ENCODE results near the gene TIAM2.

DNA sequence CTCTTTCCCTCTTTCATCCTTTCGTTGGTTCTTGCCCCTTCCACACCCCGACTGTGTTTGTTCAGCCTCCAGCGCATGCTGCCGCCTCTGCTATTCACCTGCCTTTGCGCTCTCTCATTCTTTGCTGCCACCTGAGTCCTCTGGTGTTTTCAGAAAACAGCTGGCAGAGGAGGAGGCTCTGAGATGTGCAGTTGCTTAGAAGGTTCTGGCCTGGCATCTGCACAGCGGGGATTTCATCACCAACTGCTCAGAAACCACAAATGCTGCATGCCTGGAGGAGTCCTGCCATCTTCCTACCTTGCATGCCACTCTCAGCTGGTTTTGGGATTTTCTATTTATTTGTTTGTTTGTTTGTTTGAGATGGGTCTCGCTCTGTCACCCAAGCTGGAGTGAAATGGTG, 229.5 kb downstream of the TIAM2 start:
- TF ChIP-seq, protein P1, sequence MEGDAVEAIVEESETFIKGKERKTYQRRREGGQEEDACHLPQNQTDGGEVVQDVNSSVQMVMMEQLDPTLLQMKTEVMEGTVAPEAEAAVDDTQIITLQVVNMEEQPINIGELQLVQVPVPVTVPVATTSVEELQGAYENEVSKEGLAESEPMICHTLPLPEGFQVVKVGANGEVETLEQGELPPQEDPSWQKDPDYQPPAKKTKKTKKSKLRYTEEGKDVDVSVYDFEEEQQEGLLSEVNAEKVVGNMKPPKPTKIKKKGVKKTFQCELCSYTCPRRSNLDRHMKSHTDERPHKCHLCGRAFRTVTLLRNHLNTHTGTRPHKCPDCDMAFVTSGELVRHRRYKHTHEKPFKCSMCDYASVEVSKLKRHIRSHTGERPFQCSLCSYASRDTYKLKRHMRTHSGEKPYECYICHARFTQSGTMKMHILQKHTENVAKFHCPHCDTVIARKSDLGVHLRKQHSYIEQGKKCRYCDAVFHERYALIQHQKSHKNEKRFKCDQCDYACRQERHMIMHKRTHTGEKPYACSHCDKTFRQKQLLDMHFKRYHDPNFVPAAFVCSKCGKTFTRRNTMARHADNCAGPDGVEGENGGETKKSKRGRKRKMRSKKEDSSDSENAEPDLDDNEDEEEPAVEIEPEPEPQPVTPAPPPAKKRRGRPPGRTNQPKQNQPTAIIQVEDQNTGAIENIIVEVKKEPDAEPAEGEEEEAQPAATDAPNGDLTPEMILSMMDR (IDR thresholded peaks at IDR 0.05): no peak
- no peak for TF ChIP-seq POLR2A (IDR thresholded peaks at IDR 0.05)

All from adrenal gland (tissue), 5 donors.